LNCAP (cell line): Measurements from ENCODE around the gene WNT5A.

Experiments used
- TF ChIP-seq, protein P1 (sequence below): fragments of 450-650 bp; IDR thresholded peaks from 2 replicates; pipeline ENCODE4 v1.5.1; 2017; ENCODE audit warnings: mild to moderate bottlenecking

Gene WNT5A

DNA sequence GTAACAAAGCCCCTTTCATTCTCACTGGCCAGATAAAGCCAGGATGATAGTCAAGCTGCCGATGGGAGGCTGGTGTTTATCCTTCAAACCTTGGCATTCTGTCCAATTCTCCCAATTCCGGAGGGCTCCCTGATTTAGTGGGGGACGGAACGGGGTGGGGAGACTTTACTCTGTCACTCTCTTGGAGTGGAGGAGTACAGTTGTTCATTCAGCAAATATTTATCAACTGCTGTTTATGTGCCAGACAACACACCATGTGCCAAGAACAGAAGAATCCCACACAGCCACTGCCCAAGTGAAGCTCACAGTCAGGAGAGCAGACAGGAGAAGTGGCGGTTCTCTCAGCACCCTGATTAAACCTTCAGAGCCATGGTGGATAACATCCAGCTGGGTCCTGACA is 63.3 kb downstream of the WNT5A start:
- TF ChIP-seq, protein P1, sequence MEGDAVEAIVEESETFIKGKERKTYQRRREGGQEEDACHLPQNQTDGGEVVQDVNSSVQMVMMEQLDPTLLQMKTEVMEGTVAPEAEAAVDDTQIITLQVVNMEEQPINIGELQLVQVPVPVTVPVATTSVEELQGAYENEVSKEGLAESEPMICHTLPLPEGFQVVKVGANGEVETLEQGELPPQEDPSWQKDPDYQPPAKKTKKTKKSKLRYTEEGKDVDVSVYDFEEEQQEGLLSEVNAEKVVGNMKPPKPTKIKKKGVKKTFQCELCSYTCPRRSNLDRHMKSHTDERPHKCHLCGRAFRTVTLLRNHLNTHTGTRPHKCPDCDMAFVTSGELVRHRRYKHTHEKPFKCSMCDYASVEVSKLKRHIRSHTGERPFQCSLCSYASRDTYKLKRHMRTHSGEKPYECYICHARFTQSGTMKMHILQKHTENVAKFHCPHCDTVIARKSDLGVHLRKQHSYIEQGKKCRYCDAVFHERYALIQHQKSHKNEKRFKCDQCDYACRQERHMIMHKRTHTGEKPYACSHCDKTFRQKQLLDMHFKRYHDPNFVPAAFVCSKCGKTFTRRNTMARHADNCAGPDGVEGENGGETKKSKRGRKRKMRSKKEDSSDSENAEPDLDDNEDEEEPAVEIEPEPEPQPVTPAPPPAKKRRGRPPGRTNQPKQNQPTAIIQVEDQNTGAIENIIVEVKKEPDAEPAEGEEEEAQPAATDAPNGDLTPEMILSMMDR: no peak

DNA sequence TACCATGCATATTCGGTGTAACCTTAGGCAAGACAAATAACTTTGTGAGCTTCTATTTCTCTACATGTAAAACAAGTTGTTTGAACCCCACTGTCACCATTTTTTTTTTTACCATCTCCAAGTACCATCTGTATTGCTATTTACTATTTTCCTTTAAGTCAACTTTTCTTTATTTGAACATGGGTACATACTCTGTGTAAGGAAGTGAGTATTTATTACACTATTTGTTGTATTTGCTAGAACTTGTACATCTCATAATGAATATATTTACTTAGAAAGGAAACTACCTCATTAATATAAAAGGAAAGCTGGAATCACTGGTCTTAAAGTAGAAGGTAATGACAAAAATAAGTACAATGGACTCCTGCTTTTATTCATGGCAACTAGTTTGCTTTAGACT is 69.9 kb downstream of the WNT5A start:
- TF ChIP-seq, protein P1: no peak

DNA sequence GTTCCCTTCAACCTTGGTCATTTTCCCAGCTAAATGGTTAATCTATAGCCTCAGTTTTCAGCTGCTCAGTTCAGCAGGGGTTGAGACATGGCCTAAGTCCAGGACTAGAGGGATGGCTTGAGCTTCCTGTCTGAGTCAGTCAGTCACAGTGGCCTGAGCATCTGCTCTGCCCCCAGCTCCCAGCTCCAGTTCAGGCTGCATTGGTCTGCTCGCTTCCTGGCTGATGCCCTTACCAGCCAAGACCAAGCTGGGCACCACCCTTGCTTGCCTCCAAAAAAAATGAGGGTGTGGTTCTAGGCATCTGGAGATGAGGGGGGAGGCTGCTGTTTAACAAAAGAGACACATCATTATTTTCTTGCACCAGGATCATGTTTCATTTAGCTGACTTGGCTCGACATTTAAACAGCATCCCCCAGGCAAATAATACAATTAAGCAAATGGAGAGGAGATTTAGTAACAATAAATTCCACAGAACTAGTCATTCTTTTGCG is 70.7 kb downstream of the WNT5A start:
- TF ChIP-seq, protein P1: no peak
